ENCODE results near the gene FANK1. TPM values are rescaled to one million over a fixed set of nuclear protein-coding genes. Genes with fewer than 3 reads are reported as not detected.

Gene FANK1
- polyA plus RNA-seq, 1 donor from 2014 or later: 3.1 TPM

DNA sequence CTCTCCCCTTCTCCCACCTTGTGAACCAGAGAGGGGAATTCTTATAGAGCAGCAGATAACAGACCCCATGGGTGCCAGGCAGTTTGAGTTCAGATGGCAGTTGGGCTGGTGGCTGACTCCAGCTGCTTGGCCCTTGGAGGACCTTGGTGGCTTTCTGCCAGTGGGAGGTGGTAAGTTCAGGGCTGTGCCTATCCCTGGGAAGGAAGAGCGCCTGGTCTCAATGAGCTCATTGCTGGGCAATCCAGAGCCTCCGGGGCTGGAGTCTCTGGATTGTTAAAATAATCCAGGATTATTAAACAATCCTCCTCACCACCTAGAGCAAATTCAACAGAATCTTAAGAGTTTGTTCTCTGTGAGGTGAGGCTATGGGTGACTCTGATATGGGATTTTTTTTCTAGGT lies 105.2 kb downstream of the FANK1 start:
- Histone ChIP-seq H3K9ac (ENCODE audit: low read length) (no peak overlapping the region), H3F3A (ENCODE audit: insufficient read depth, low read length, poor library complexity, severe bottlenecking) (no peaks in the 10 kb centered on the region), H2AFZ (ENCODE audit: low read depth, low read length) (no peak overlapping the region), H3K9me2 (ENCODE audit: insufficient read depth, low read length) (no peaks in the 10 kb centered on the region), H3K27me3 (ENCODE audit: insufficient read depth, low read depth, low read length) (no peaks in the 10 kb centered on the region), H4K20me1 (ENCODE audit: insufficient read depth) (no peaks in the 10 kb centered on the region), H3K79me2 (replicated peaks; ENCODE audit: insufficient read depth, low read length) (no peaks in the 10 kb centered on the region), H3K4me2 (ENCODE audit: low read length) (no peak overlapping the region), H3K27ac (ENCODE audit: low read length) (no peak overlapping the region), H3K36me3 (ENCODE audit: insufficient read depth, low read length) (no peaks in the 10 kb centered on the region), H3K4me3 (ENCODE audit: low read length) (no peak overlapping the region), H3K9me3 (ENCODE audit: low read length) (no peaks in the 10 kb centered on the region)
- no peak for TF ChIP-seq RAD21 (conservative IDR thresholded peaks at IDR 0.05)
- TF ChIP-seq, protein P1, sequence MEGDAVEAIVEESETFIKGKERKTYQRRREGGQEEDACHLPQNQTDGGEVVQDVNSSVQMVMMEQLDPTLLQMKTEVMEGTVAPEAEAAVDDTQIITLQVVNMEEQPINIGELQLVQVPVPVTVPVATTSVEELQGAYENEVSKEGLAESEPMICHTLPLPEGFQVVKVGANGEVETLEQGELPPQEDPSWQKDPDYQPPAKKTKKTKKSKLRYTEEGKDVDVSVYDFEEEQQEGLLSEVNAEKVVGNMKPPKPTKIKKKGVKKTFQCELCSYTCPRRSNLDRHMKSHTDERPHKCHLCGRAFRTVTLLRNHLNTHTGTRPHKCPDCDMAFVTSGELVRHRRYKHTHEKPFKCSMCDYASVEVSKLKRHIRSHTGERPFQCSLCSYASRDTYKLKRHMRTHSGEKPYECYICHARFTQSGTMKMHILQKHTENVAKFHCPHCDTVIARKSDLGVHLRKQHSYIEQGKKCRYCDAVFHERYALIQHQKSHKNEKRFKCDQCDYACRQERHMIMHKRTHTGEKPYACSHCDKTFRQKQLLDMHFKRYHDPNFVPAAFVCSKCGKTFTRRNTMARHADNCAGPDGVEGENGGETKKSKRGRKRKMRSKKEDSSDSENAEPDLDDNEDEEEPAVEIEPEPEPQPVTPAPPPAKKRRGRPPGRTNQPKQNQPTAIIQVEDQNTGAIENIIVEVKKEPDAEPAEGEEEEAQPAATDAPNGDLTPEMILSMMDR (IDR thresholded peaks at IDR 0.05; ENCODE audit: poor library complexity, severe bottlenecking): no peak
- TF ChIP-seq EP300 (conservative IDR thresholded peaks at IDR 0.05; ENCODE audit: poor library complexity, severe bottlenecking): no peak
- TF ChIP-seq, protein P2, sequence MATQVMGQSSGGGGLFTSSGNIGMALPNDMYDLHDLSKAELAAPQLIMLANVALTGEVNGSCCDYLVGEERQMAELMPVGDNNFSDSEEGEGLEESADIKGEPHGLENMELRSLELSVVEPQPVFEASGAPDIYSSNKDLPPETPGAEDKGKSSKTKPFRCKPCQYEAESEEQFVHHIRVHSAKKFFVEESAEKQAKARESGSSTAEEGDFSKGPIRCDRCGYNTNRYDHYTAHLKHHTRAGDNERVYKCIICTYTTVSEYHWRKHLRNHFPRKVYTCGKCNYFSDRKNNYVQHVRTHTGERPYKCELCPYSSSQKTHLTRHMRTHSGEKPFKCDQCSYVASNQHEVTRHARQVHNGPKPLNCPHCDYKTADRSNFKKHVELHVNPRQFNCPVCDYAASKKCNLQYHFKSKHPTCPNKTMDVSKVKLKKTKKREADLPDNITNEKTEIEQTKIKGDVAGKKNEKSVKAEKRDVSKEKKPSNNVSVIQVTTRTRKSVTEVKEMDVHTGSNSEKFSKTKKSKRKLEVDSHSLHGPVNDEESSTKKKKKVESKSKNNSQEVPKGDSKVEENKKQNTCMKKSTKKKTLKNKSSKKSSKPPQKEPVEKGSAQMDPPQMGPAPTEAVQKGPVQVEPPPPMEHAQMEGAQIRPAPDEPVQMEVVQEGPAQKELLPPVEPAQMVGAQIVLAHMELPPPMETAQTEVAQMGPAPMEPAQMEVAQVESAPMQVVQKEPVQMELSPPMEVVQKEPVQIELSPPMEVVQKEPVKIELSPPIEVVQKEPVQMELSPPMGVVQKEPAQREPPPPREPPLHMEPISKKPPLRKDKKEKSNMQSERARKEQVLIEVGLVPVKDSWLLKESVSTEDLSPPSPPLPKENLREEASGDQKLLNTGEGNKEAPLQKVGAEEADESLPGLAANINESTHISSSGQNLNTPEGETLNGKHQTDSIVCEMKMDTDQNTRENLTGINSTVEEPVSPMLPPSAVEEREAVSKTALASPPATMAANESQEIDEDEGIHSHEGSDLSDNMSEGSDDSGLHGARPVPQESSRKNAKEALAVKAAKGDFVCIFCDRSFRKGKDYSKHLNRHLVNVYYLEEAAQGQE (IDR thresholded peaks at IDR 0.05; ENCODE audit: borderline replicate concordance): no peak
- TF ChIP-seq EZH2 (IDR thresholded peaks at IDR 0.05; ENCODE audit: borderline replicate concordance, insufficient read depth, low read length, poor library complexity, severe bottlenecking): no peak
- TF ChIP-seq SMC3 (conservative IDR thresholded peaks at IDR 0.05; ENCODE audit: poor library complexity): no peak
- TF ChIP-seq MXI1 (conservative IDR thresholded peaks at IDR 0.05; ENCODE audit: poor library complexity, severe bottlenecking): no peak
- TF ChIP-seq POLR2AphosphoS5 (IDR thresholded peaks at IDR 0.05): no peak
- TF ChIP-seq TAF1 (IDR thresholded peaks at IDR 0.05; ENCODE audit: low read depth): no peak

DNA sequence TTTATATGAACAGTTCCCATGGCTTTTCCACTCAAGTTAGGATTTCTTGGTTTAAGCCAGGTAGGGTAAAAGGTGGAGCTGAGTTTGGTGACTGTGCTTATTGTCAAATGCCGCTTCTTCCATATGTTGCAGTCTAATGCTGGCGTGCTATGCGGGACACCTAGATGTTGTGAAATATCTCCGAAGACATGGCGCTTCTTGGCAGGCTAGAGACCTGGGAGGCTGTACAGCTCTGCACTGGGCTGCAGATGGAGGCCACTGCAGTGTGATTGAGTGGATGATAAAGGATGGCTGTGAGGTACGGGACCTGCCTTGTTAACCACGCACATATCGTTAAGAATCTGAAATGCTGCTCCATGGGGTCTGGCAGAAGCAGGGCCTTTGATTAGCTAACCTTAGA lies 108.4 kb downstream of the FANK1 start:
- no peaks in the 10 kb centered on the region for H3K79me2 ChIP-seq (replicated peaks; ENCODE audit: insufficient read depth, low read length)
- no peak overlapping the region for H3K9ac ChIP-seq (ENCODE audit: low read length)
- H2AFZ ChIP-seq (ENCODE audit: low read depth, low read length): no peak overlapping the region
- no peaks in the 10 kb centered on the region for H3K9me2 ChIP-seq (ENCODE audit: insufficient read depth, low read length)
- no peak overlapping the region for H3K4me3 ChIP-seq (ENCODE audit: low read length)
- H3K27me3 ChIP-seq (ENCODE audit: insufficient read depth, low read depth, low read length): no peaks in the 10 kb centered on the region
- H3F3A ChIP-seq (ENCODE audit: insufficient read depth, low read length, poor library complexity, severe bottlenecking): no peaks in the 10 kb centered on the region
- no peaks in the 10 kb centered on the region for H3K36me3 ChIP-seq (ENCODE audit: insufficient read depth, low read length)
- no peak overlapping the region for H3K27ac ChIP-seq (ENCODE audit: low read length)
- H4K20me1 ChIP-seq (ENCODE audit: insufficient read depth): no peaks in the 10 kb centered on the region
- no peak overlapping the region for H3K4me2 ChIP-seq (ENCODE audit: low read length)
- no peaks in the 10 kb centered on the region for H3K9me3 ChIP-seq (ENCODE audit: low read length)
- TF ChIP-seq TAF1 (IDR thresholded peaks at IDR 0.05; ENCODE audit: low read depth) (no peak), RAD21 (conservative IDR thresholded peaks at IDR 0.05) (no peak), EZH2 (IDR thresholded peaks at IDR 0.05; ENCODE audit: borderline replicate concordance, insufficient read depth, low read length, poor library complexity, severe bottlenecking) (no peak), SMC3 (conservative IDR thresholded peaks at IDR 0.05; ENCODE audit: poor library complexity) (no peak), MXI1 (conservative IDR thresholded peaks at IDR 0.05; ENCODE audit: poor library complexity, severe bottlenecking) (no peak), POLR2AphosphoS5 (IDR thresholded peaks at IDR 0.05) (no peak), EP300 (conservative IDR thresholded peaks at IDR 0.05; ENCODE audit: poor library complexity, severe bottlenecking) (no peak)
- TF ChIP-seq, protein P1 (IDR thresholded peaks at IDR 0.05; ENCODE audit: poor library complexity, severe bottlenecking): no peak
- TF ChIP-seq, protein P2 (IDR thresholded peaks at IDR 0.05; ENCODE audit: borderline replicate concordance): no peak

Measured in neural cell (in vitro differentiated cells).